ENCODE results near the gene PTPN5.

PTPN5 gene

GRCh38 chr11:18773104-18773503 is 18.5 kb downstream of the PTPN5 start:
- DNase-seq (ENCODE audit: low read depth): no peak

DNA sequence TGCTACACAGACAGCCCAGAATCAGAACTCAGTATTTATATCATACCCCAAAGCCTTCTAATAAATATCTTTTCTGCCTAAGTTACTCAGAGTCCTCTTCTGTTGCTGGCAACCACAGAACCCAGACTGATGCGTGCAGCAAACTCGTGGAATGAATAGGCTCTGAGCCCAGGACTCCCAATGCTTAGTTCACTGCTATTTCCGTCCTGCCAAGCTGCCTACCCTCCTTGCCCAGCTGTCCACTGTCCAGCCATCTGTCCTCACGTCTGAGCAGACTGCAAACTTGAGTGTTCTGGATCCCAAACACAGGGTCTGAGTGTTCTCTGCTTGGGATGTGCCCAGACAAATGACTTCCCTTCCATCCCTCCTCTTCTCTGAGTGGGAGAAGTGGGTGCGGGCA is 19.4 kb downstream of the PTPN5 start:
- DNase-seq (ENCODE audit: low read depth): no peak

GRCh38 chr11:18771266-18772035 is 20.1 kb downstream of the PTPN5 start:
- DNase-seq (ENCODE audit: low read depth): no peak

DNA sequence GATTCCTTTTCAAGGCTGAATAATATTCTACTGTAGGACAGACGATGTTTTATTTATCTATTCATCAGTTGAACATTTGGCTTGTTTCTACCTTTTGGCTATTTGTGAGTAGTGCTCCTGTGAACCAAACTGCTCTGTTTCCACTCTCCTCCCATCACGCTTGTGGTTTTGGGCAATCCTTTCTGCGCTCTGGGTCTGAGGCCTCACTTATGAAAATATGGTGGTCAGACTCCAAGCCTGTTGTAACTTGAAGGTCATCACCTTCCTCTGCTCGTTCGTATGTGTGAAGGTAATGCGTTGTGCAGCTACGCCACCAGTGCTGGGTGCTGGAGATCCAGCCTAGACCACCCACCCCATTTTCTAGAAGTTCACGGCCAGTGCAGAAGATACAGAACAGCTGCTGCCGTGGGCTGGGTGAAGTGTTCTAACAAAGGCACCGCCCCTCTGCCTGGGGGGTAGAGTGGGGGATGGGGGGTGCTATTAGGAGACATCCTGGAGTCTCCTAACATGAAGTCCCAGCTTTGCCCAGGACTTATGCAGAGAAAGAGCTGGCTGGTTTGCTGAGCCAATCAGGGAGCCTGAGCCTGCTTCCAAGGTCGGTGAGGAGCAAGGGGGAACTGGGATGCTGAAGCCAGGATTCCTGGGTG is 21.0 kb downstream of the PTPN5 start:
- DNase-seq (ENCODE audit: low read depth): no peak

DNA sequence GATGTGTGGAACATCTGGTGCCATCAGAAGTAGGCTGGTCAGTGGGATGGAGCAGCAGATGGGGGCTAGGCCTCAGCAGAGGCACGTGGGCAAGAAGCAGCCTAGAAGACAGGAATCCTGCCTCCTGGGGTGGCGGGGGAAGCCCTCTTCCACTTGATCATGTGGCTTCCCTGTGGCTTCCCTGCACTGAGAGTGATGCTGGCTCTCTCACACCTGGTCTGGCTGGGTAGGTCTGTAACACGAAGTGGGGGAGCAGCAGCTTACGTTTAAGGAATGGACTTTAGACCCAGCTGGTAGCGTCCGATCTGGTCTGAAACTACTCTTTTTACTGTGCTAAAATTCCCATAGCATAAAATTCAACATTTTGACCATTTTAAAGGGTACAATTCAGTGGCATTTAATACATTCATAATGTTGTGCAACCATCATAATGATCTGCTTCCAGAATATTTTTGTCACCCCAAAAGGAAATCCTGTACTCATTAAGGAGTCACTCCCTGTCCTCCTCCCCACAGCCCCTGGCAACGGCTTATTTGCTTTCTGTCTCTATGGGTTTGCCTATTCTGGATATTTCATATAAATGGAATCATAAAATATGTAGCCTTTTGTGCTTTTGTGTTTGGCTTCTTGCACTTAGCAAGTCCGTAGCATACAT is 21.7 kb downstream of the PTPN5 start:
- DNase-seq (ENCODE audit: low read depth): no peak

DNA sequence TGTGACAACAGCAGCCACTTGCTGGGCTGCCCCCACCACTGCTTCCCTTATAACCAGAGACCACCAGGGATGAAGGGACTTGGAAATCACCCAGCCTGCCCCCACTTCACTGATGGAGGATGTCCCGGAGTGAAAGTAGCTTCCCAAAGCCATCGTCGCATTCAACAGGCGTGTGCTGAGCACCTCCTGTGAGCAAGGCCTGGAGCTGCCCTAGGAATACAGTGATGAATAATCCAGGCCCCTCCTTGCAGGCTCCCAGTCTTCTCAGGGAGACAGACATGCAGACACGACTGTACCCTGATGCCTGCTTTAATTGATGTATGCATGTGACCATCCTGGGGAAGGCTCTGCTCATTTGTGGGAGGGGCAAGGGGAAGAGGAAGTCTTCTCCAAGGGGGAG is 22.6 kb downstream of the PTPN5 start:
- DNase-seq (ENCODE audit: low read depth): no peak

DNA sequence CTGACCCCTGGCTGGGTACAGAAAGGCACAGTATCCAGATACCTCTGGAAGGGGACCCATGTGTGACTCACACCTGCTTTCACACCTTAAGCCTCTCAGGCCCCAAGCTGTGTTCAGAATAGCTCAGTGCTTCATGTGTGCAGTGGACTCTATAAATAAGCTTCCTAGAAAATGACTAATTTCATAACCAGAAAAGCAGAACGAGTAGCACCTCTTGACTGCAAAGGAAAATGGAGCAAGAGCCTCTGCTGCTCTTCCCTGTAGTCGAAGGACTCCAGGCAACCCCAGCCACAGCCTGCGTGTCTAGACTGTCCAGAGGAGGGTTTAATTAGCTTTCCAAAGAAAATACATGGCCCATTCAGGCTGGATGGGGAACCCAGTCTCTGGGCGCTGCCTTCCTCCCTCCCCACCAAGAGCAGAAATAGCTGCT is 23.1 kb downstream of the PTPN5 start:
- no peak for DNase-seq (ENCODE audit: low read depth)

GRCh38 chr11:18766015-18766414 is 25.6 kb downstream of the PTPN5 start:
- no peak for DNase-seq (ENCODE audit: low read depth)

- no peak for DNase-seq (ENCODE audit: low read depth)
These were observed 26.0 kb downstream of the PTPN5 start for GRCh38 chr11:18765554-18765953.

DNA sequence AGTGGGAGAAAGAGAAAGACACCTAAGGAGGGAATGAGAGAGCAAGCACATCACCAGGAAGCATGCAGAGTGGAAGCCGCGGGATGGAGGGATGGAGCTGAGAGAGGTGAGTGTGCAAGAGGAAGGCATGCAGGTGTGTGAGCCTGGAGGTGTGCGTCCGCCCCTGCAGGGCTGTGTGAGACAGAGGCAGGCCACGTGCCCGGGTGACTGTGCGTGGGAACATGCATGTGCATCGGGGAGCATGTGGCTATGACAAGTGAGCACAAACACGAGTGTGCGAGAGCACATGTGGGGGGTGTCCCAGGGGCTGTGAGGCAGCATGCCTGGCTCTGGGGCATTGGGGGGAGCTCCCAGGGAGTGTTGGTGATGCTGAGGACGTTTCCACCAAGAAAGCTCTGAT is 29.9 kb downstream of the PTPN5 start:
- DNase-seq (ENCODE audit: low read depth): no peak

- no peak for DNase-seq (ENCODE audit: low read depth)
These were observed 30.5 kb downstream of the PTPN5 start for GRCh38 chr11:18761144-18761543.

DNA sequence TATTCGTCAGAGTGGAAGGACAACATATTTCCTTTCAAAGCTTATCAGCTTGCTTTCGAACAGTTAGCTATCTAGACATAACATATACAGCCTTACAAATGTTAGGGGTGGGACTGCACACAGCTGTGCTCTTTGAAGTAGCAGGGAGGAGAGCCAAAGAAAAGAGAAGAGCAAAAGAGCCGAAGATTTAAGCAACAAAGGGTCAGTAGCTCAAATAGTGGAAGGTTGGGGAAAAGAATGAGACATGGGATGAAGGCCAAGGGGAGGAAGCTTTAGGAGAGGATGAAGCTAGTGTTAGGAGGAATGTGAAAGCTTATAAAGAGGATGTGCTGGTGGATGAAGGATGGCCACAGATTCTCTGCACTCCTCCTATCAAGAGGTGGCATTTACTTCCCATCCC is 33.8 kb downstream of the PTPN5 start:
- DNase-seq (ENCODE audit: low read depth): no peak

GRCh38 chr11:18756889-18757288 is 34.7 kb downstream of the PTPN5 start:
- no peak for DNase-seq (ENCODE audit: low read depth)

- no peak for DNase-seq (ENCODE audit: low read depth)
These were observed 37.3 kb downstream of the PTPN5 start for GRCh38 chr11:18754308-18754707.

GRCh38 chr11:18752502-18752901 is 39.1 kb downstream of the PTPN5 start:
- no peak for DNase-seq (ENCODE audit: low read depth)

DNA sequence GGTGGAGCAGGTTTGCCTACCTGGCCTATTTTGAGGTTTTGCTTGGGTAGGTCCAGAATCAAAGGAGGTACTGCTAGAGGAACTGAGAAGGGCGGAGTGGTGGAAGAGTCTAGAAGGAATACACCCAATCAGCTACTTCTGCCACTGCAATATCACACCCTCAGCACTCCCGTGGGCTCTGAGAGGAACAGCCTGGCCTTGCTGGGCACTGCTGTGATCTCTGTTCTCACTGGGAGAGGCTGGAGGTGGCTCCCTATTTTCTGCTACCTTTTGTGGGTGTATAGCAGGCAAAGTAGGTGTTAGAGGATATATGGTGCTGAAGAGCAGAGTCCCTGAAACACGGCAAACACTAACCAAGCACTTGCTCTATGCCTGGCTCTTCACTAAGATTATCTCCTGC is 40.7 kb downstream of the PTPN5 start:
- no peak for DNase-seq (ENCODE audit: low read depth)

GRCh38 chr11:18749681-18750319 is 41.8 kb downstream of the PTPN5 start:
- no peak for DNase-seq (ENCODE audit: low read depth)

DNA sequence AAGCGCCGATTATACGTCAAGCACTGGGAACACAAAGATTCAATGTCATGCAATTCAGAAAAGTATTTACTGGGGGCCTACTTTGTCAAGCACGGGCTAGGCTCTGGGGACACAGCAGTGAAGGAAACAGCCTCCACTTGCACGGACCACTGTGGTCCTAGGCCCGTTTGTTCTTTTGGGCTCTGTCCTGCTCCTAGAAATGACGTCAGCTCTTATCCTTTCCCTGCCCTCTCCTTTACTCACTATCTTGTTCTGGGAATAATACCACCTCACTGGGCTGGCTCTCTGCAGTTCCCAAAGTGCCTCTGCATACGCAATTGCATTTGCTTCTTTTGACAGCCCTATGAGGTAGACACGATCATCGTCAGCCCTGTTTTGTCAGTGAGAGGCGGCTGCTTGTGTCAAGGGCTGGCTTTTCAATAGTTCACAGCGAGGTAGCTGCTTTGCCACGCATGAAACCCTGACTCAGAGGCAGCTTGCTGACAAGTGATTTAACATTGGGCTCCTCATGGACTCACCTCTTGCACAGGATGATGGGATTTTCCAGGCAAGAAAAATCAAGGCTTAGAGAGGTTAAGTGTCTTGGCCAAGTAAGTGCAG is 42.7 kb downstream of the PTPN5 start:
- DNase-seq (ENCODE audit: low read depth): no peak

GRCh38 chr11:18745251-18745650 is 46.3 kb downstream of the PTPN5 start:
- no peak for DNase-seq (ENCODE audit: low read depth)

DNA sequence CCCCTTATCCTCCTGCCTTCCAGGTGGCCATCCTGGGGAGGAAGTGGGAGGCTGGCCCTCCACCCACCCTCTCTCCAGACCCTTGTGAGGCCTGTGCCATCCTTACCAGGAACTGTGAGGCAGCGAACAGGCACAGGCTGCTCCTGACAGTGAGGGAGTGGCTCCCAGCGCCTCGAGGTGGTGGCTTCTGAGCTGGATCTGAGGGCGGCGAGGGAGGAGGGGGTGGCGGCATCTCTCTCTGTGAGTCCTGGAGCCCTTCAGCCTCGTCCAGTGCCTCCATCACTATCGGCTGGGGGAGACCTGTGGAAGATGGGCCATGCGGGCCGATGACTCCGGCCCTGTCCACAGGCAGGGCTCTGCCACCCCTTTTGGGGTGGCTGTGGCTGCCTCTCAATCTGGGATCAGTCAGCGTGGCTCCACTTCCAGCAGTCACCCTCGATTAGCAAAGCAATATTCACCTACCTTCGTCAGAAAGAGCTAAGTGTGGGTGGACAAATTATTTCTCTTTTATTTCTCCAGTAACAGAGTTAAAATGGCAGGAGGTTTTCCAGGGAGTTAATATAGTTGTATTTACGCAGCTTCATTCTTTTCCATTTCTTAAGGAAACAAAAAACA is 47.6 kb downstream of the PTPN5 start:
- no peak for DNase-seq (ENCODE audit: low read depth)

GRCh38 chr11:18743365-18743764 is 48.2 kb downstream of the PTPN5 start:
- no peak for DNase-seq (ENCODE audit: low read depth)

GRCh38 chr11:18741783-18742182 is 49.8 kb downstream of the PTPN5 start:
- DNase-seq (ENCODE audit: low read depth): no peak

All from activated T-helper 9 cell treated with anti-CD3 and anti-CD28 coated beads, Interleukin-2, amount 50 U/mL, for 16 hours (primary cell).